HG03469 (cell line): ENCODE measurements around the gene WNT11.

Experiments used
- ATAC-seq: cut with Tn5 transposase; IDR thresholded peaks from one replicate; pipeline ENCODE4 v1.9.1; 2021; ENCODE audit warnings: mild to moderate bottlenecking, moderate library complexity, moderate number of reproducible peaks; ENCODE audit not compliant: unreplicated experiment

The WNT11 gene

DNA sequence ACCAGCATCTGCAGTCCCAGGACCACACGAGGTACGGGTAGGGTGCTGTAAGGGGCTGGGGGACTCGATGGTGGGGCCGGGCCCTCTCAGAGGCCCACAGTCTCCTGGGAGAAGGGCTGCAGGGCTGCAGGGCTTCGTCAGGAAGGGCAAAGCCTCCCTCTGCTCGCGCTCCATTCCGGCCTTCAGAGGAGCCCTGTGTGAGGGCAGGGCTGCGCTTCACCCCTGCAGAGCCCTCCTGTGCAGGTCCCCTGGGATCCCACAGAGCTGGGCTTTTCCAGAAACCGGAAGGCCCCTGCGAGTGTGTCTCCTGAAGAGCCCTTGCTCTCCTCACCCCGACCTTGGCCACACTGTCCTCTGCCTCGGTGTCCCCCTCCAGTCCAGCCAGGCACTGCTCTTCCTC lies 27.2 kb downstream of the WNT11 start:
- ATAC-seq: no peak

DNA sequence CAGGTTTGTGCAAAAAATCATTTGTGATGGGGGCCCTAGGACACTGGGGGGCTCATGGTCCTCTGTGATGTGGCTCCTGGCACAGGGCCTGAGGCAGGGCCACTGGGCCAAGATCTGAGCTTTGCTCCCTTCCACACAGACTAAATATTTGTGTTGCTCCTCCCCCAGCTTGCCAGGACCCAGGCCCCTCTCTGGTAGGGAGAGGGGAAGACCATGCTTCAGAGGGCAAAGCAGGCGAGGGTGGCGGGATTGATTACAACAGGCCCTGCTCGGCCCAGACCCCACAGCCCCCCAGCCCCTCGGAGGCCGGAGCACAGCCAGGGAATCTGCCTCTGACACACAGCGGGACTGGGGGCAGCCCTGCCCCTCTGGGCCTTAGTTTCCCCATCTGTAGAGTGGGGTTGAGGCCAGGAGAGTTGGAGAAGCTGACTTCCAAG lies 29.0 kb downstream of the WNT11 start:
- ATAC-seq: no peak

DNA sequence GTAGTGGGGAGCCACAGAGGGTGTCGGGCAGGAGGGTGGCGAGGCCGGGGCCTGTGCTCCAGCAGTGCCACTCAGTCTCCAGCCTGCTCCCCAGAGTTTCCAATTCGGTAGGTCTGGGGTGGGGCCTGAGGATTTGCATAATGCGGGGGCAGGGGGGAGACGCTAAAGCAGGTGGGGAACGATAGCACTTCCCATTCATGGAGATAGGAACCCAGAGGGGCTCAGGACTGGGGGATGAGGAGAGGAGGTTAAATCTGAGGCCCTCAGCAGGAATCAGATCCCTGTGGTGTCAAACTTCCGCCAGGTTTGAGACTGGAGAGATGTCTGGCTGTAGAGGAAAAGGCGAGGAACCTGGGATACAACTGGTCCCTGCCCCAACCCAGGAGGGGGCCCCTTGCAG lies 29.8 kb downstream of the WNT11 start:
- ATAC-seq: no peak

DNA sequence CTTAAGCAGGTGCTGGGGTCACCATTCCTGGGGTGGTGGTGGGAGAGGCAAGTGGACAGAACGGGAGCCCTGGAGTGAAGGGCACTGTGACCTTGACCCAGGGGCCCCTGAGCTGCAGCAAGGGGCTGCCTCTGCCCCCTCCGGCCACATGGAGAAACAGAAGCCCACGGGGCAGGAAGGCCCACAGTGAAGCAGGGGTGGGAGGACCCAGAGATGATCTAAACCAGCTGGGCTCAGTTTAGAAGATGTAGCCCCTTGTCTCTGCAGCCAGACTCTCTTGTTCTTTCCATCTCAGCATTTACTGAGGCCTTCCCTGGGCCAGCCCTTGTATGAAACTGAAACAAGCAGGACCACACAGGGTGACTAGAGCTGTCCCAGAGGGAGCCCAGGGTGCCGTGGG lies 30.5 kb downstream of the WNT11 start:
- no peak for ATAC-seq

DNA sequence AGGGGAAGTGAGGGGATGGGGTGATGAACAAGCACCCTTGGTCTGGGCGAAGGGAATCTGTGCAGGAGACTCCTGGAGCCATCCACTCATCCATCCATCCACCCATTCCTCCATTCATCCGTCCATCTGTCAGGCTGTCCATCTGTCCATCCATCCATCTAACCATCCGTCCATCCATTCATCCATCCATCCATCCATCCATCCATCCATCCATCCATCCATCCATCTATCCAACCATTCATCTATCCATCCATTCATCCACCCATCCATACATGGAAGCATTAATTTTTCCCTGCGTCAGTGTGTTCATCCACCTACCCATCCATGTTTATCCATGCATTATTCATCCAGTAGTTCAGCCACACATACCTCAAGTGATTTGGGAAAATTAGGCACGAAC lies 32.0 kb downstream of the WNT11 start:
- ATAC-seq: no peak

DNA sequence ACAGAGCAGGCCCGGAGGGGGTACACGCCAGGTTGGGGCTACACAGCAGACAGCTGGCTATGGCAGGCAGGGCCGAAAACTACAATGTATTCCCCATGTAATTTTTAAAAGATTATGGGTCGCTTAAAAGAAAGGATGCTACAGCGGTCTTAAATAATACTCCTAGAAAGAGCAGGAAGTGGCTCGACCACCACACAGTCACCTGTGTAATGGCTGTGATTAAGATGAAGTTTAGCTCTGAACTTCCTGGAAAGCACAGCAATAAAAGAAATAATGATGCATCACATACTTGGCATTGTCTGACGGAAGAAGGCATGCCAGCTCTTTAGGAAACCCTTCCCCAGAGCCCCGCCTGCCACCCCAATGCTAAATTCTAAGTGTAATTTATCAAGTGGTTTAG lies 32.6 kb downstream of the WNT11 start:
- ATAC-seq: no peak

DNA sequence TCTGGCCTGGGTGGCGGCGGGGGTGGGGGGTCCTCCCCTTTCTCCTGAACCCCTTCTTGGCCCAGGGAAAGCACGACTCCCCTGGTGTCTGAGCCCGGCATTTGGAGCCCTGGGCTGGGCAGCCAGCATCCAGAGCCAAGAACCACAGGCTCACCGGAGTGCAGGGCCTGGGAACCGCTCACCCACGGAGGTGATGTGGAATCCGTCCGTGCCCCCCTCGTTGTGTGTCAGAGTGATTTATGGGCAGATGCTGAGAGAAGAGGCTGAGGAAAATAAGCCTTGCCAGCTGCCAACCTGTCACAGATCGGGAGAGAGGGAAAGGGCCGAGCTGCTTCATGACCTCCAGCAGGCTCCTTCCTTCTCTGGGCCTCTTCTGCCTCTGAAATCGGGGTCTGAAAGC lies 33.7 kb downstream of the WNT11 start:
- no peak for ATAC-seq

DNA sequence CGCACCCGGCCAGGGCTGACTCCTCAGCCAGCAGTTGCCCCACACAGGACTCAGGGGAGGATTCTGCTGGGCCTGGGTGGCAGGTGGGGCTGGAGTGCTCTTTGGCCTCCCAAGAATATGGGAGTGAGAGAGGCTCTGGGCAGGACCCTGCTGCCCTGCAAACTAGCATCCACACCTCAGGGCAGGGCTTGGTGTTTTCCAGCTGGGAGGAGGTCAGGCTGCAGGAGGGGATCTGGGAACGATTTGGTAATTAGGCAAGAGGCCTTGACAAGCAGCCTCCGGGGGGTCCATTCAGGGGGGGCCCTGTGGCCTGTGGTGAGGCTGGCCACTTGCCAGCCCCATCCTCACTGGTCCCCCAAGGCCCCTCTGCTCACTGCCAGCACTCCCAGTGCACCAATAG lies 35.8 kb downstream of the WNT11 start:
- no peak for ATAC-seq

DNA sequence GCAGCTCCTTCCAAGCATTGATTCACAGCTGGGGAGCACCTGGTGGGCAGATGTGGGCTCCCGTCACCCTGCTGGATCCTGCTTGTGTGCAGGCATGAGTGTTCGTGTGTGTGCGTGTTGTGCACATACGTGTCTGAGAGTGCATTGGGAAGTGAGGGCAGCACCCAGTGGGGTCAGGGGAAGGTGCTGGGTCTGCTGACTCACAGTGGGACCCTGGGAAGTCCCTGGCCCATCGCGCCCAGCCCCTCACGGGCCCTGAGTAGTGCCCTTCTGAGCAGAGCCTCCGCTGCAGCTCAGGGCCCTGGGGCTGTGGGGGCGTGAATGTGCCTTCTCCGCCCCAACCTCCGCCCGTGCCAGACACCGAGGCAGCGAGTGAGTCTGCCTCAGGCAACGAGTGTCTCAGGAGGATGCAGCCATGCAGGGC lies 36.8 kb downstream of the WNT11 start:
- no peak for ATAC-seq

DNA sequence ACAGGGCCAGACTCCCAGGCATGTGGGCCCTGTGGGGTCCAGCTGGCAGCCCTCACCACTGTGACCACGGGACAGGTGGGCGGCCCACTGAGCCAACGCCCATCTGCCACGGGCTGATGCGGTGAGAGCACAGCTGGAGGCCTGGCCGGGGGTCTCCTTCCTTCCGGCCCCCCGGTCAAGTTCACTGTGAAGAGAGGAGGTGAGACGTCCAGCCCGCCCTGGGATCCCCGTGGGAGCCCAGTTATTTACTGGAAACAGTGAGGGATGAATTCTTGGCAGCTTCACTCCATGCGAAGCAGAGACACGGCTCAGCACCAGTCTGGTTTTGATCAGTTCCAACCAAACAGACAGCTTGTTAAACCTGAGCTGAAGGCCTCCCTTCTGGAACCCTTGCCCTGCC lies 38.7 kb downstream of the WNT11 start:
- ATAC-seq: no peak

DNA sequence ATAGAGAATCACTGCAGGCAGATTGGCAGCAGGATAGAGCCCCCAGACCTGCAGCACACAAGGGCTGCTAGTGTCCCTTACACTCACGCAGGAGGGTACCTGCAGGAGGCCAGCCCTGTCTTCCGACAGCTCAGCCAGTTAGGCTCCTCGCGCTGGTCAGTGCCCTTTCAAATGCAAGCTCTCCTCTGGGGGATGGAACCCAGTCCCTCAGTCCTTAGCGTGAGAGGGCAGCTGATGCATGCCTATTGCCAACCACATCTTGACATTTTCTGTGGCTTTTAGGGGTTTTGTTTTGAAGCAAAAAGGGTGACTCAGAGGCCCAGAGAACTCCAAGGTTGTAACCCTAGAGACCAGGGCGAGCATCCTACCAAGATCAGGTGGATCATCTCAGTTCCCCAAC lies 40.0 kb downstream of the WNT11 start:
- no peak for ATAC-seq

DNA sequence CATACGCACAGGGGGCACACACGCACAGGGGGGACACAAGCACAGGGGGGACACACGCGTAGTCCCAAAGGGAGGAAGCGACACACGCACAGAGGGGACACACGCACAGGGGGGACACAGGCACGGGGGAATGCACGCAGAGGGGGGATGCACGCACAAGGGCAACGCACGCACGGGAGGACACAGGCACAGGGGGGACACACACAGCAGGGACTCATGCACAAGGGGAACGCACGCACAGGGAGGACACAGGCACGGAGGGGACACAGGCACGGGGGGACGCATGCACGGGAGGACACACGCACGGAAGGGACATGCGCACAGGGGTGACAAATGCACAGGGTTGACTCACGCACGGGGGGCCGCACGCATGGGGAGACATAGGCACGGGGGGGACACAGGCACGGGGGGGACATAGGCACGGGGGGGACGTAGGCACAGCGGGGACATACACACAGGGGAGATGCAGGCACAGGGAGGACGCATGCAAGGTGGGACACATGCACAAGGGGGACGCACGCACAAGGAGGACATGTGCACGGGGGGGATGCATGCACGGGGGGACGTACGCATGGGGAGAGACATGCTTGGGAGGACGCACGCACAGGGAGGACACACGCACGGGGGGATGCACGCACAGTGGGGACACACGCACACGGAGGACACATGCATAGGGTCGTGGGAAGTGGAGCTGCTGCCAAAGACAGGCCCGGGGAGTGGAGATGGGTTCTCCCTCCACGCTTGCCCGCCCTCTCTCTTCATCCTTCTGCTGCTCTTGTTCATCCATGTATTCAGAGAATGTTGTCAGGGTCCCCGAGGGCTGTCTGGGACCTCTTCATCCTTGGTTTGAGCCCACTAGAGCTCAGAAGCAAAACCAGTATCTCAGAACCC lies 41.2 kb downstream of the WNT11 start:
- ATAC-seq: no peak

DNA sequence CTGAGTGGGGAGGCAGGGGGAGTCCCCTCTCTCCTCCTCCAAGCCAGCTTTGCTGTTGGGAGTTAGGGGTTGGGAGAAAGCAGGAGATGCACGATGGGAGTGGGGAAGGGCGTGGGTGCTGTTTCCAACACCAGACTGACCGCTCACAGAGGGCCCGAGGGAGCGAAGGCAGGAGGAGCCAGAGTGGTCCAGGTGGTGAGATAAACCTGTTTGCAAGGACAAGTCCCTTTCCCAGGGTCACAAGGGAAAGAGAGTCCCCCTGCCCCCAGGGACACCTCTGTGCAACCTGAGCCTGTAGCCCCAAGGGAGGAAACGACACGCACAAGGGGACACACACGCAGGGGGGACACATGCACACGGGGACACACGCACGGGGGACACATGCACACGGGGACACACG lies 42.2 kb downstream of the WNT11 start:
- ATAC-seq: no peak

DNA sequence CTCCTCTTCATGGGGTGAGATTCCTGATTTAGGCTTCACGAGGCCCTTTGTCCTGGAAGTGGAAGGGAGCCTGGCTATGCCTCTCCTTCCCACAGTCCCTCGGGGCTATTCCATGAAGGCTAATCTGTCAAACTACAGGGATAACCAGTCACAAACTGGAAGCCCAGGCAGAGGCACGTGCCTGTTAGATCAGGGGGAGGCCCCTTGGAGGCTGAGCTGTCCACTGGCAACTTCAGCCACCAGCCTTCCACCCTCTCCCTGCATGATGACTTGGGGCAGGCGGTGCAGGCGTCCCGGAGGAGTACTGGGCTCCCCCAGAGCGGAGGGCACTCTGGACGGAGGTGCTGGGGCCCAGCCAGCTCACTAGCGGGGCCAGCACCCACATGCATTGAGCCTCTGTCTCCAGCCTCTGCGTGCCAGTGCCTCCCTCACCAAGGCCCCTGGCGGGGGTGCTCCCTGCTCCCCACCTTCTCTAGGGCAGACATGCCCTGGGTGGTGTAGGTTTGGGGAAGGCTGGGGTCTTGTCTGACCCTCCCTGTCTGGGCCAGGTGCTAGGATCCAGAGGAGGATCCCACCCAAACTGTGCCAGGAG lies 42.9 kb downstream of the WNT11 start:
- no peak for ATAC-seq

DNA sequence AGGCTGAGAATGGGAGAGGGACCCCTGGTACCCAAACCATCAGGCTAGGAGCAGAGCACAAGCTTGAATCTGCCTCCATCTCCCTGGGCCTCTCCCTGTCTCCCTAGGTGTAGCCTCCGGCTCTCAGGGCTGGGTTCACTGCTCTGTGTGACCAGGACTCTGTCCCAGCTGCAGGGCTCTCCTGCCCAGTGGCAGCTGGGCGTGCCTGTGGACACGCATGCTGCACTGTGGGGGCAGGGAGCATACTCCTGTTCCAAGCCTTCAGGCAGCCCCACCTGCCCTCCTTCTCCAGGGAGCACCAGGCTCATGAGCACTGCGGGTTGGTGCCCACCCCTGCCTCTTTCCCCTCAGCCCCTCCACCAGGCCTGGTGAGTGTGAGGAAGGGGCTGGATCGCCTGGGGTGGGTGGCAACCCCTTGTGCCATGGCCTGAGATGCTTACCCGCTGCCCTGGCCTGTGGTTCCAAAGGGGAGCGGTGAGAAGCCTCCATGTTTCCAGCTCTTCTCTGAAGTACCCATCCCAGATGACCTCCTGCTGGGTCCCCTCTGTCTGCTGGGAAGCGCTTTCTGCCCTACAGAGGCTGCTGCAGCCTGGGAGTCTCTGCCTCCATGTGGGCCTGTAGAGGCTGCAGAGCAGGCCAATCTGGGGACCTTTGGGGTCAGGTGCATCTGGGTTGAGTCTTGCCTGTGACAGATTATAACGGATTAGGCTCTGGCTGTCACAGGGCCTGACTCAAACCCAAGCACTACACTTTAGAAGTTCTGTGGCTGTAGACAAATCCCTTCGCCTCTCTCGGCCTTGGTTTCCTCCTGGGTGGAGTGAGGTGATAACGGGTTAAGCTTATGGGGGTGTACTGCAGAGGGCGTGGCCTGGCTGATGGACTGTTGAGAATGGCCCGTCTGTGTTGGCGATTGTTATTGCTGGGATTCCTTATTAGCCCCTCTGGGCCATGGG lies 43.7 kb downstream of the WNT11 start:
- no peak for ATAC-seq

DNA sequence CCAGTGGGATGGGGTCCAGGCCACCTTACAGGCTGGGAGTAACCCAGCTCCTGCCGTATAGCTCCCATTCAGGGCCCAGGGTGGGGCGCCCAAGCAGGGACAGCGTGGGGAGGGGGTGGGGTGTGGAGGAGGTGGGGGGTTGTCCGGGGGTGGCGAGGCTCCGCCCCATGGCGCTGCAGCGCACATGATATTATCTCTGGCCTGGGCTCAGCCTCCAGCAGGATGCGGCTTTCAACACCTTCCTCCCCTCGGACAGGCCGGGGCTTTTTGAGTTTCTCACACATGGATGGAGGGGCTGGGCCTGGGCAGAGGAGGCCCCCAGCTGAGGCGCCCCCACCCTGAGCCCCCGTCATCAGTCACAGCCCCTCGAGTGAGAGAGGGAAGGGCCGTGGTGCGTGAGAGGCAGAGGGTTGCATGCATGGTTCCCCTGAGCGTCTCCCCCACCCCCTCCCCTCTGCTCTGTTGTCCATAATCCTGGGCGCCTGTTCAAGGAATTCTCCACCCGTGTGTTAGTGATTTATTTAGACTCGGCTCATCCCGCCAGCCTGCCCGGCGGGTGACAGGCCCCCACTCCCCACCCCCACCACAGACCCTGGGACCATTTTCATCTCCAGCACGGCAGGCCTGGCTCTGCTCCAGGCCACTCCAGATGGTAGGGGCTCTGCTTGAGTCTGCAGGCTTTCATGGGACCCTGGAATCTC lies 44.9 kb downstream of the WNT11 start:
- no peak for ATAC-seq

DNA sequence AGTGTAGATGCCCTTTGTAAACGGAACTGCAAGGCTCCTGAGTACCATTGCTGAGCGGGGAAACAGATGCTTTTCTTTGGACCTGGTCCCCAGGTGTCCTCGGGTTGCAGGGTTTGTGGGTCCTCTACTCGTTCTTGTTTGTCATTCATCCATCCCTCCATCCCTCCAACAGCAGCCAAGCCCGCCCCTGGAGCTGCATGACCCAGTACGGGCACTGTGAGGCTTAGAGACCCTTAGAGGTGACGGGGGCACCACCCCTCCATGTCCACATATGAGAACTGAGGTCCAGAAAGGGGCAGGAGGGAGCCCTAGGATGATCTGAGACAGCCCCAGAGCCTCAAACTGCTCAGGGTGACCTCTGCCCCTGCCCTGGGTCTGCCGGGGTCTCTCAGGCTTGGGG lies 45.4 kb downstream of the WNT11 start:
- ATAC-seq: no peak

DNA sequence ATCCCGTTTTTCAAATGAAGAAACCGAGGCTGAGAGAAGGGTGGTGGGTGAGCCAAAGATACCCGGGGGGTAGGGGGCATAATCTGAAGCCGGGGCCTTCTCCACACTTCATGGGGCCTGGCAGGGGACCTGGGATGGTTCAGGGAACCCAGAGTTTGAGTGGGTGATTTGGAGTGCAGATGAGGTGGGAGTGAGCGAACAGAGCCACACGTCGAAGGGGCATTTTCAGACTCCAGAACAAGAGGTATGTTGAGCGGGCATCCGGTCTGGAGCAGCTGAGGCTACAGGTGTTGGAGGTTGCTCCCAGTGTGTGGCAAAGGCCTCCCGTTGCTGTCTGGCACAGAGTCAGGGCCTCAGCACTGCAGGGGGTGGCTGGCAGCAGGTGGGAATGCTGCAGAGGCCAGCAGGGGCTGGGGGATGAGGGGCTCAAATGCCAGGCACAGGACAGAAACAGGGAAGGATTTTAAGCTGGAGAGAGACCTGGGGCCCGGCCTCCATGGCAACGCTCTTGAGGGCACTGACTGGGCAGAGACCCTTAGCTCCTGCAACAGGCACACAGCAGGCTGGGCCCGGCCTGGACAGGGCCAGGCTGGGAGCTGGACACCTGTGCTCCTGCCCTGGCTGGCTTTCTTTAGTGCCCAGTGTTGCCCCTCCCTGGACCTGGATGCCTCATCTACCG lies 46.2 kb downstream of the WNT11 start:
- no peak for ATAC-seq

DNA sequence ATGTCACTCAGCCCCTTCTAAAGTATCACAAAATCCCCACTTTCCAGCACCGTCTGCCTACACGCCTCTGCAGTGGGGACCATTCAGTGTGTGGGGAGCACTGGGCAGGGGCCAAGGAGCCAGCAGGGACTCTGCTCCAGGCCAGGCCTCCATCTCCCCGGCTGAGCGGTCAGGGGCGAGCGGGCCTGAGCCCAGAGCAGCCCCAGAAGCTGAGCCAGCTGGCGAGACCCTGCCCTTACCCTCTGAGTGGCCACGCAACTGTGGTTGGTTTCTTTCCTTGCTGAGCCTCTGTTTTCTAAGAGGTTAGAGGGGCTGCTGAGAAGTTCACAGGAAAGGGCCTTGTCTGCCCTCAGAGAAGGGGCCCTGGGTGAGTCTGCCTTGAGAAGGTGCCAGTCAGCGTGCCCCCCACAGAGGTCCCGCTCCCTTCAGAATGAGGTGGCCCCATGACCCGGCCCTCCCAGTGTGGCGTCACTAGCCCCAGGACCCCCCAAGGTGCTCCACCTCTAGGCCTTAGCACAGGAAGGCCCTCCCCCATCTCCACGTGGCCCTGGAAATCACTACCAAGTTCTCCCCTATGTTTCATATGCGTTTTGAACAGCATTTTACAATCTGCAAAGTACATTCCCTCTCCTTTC lies 46.9 kb downstream of the WNT11 start:
- ATAC-seq: no peak
